B cell (primary cell): ENCODE results near the gene LRSAM1. TPM values are rescaled to one million over a fixed set of nuclear protein-coding genes. Genes with fewer than 3 reads are reported as not detected.

Experiments
- ATAC-seq: fragments of 200-7000 bp; cut with Tn5 transposase; one replicate; pipeline ENCODE4 v1.10.0; 2021; ENCODE audit warnings: low read depth, mild to moderate bottlenecking, moderate number of reproducible peaks, moderate library complexity
- CTCF ChIA-PET: fragments of 350-600 bp; sonication (Branson Sonifier 250); formaldehyde crosslinking; loops from one replicate; lab custom pipeline; 2021; ENCODE audit warnings: antibody characterized with exemption, inconsistent platforms; lab: Charles Lee
- POLR2A ChIA-PET: fragments of 350-600 bp; sonication (Branson Sonifier 250); formaldehyde crosslinking; loops from one replicate; lab custom pipeline; 2021; ENCODE audit warnings: antibody characterized with exemption; lab: Charles Lee
- DNase-seq: peaks from one replicate; pipeline ENCODE4 v3.0.0; 2013
- H2AFZ ChIP-seq: 2 replicates; pipeline ENCODE4 v1.6.1; 2012; ENCODE audit warnings: mild to moderate bottlenecking, low read depth, low read length; ENCODE audit not compliant: insufficient read depth, poor library complexity, severe bottlenecking
- H3K27ac ChIP-seq, 2 donors: 1 replicate in 1 of 2; 2 replicates in 1 of 2; pipeline ENCODE4 v1.5.1; 2012 to 2013; ENCODE audit warnings: low read length in 2 of 2, mild to moderate bottlenecking in 2 of 2, moderate library complexity in 1 of 2
- H3K27me3 ChIP-seq, 4 experiments: fragments of 200-600 bp in 1 of 4; sonication (generic) in 1 of 4; replicated peaks in 1 of 4; 1 replicate in 2 of 4; 2 replicates in 2 of 4; pipeline versions ENCODE4 v1.6.1 to v1.7.0; 2013 to 2016; ENCODE audit warnings: low read length in 3 of 4, mild to moderate bottlenecking in 2 of 4, mixed read lengths in 1 of 4, moderate library complexity in 1 of 4; ENCODE audit not compliant: insufficient read depth in 4 of 4, control insufficient read depth in 3 of 4; ENCODE audit errors: control extremely low read depth in 1 of 4
- H3K36me3 ChIP-seq, 2 experiments: replicated peaks in 1 of 2; 1 replicate in 1 of 2; 2 replicates in 1 of 2; pipeline versions ENCODE4 v1.6.1 to v1.7.1; 2013; ENCODE audit warnings: low read length in 1 of 2; ENCODE audit not compliant: insufficient read depth in 2 of 2, control insufficient read depth in 1 of 2; ENCODE audit errors: control extremely low read depth in 1 of 2, extremely low read depth in 1 of 2
- H3K4me1 ChIP-seq, 2 donors: fragments of 200-600 bp in 1 of 2; sonication (generic) in 1 of 2; 1 replicate in 1 of 2; 2 replicates in 1 of 2; pipeline versions ENCODE4 v1.5.1 to v1.6.1; 2013 to 2017; ENCODE audit warnings: low read length in 2 of 2; ENCODE audit not compliant: control insufficient read depth in 2 of 2, insufficient read depth in 2 of 2
- H3K4me2 ChIP-seq: replicated peaks from 2 replicates; pipeline ENCODE3; 2012; ENCODE audit warnings: mild to moderate bottlenecking, low read depth, low read length; ENCODE audit not compliant: poor library complexity, severe bottlenecking
- H3K4me3 ChIP-seq, 5 experiments: fragments of 200-600 bp in 1 of 5; sonication (generic) in 1 of 5; 1 replicate in 3 of 5; 2 replicates in 2 of 5; pipeline versions ENCODE4 v1.5.1 to v1.7.0; 2011 to 2016; ENCODE audit warnings: low read length in 4 of 5, mild to moderate bottlenecking in 4 of 5, low read depth in 2 of 5, control low read depth in 1 of 5, moderate library complexity in 1 of 5; ENCODE audit not compliant: insufficient read depth in 1 of 5; ENCODE audit errors: control extremely low read depth in 1 of 5, extremely low read depth in 1 of 5
- H3K79me2 ChIP-seq: fragments of 200-600 bp; sonication (generic); one replicate; pipeline ENCODE4 v1.6.0; 2016; ENCODE audit warnings: low read length; ENCODE audit not compliant: control insufficient read depth, insufficient read depth
- H3K9ac ChIP-seq: fragments of 200-600 bp; sonication (generic); 2 replicates; pipeline ENCODE4 v1.6.1; 2017; ENCODE audit warnings: mild to moderate bottlenecking, low read length, moderate library complexity
- H3K9me3 ChIP-seq, 3 donors: one replicate each; pipeline versions ENCODE4 v1.6.1 to v1.7.1; 2013; ENCODE audit warnings: low read length in 2 of 3; ENCODE audit not compliant: control insufficient read depth in 2 of 3, insufficient read depth in 1 of 3; ENCODE audit errors: control extremely low read depth in 1 of 3
- H4K20me1 ChIP-seq: 2 replicates; pipeline ENCODE4 v1.6.0; 2012; ENCODE audit warnings: mild to moderate bottlenecking, low read length; ENCODE audit not compliant: insufficient read depth, control insufficient read depth, poor library complexity, severe bottlenecking
- H3K27ac Mint-ChIP-seq: one replicate; pipeline ENCODE4 v1.8.0; 2021; ENCODE audit warnings: mixed read lengths
- H3K27me3 Mint-ChIP-seq: one replicate; pipeline ENCODE4 v1.8.0; 2021; ENCODE audit warnings: mixed read lengths
- H3K4me1 Mint-ChIP-seq: one replicate; pipeline ENCODE4 v1.8.0; 2021; ENCODE audit warnings: mixed read lengths
- H3K4me3 Mint-ChIP-seq: one replicate; pipeline ENCODE4 v1.8.0; 2021; ENCODE audit warnings: mixed read lengths
- H3K9me3 Mint-ChIP-seq: one replicate; pipeline ENCODE4 v1.8.0; 2022; ENCODE audit warnings: mixed read lengths; ENCODE audit not compliant: insufficient read depth
- CTCF ChIP-seq: fragments of 200-600 bp; IDR thresholded peaks from one replicate; pipeline ENCODE4 v1.8.0; 2022; ENCODE audit warnings: antibody characterized with exemption, mild to moderate bottlenecking
- EZH2 ChIP-seq: IDR thresholded peaks from 2 replicates; pipeline ENCODE4 v1.6.1; 2012; ENCODE audit warnings: borderline replicate concordance, low read depth, mild to moderate bottlenecking, moderate library complexity, low read length; ENCODE audit not compliant: insufficient read depth, poor library complexity, severe bottlenecking
- WGBS: methylation state at CpG from one replicate; pipeline ENCODE4 v1.1.5; 2013; ENCODE audit warnings: missing lambda C conversion rate; ENCODE audit not compliant: insufficient coverage; 5-methylcytosine and 5-hydroxymethylcytosine counted together
- intact Hi-C: fragments of 100-400 bp; cut with micrococcal nuclease; formaldehyde crosslinking; loops from one replicate; pipeline ENCODE4 v1.10.0; 2022
- polyA plus RNA-seq: library from polyadenylated mRNA; depleted of rRNA; stranded (reverse); fragments of >200 nt; gene quantifications from 2 replicates; pipeline ENCODE4 v1.2.3, GENCODE V29; 2012
- total RNA-seq, 2 donors: library from RNA; stranded (reverse); fragments of 120-200 nt in 1 of 2; gene quantifications; 1 replicate in 1 of 2; 2 replicates in 1 of 2; pipeline versions ENCODE4 v1.2.3 to v1.2.4, GENCODE V29; 2013 to 2022

The LRSAM1 gene
- total and polyA plus RNA-seq, 2 donors (not counting 1 experiment from before 2014, with no cell fraction given): 30.6 to 39.8 TPM

- DNase-seq (no peak), ATAC-seq (no peak)
- Histone ChIP-seq H4K20me1 (no peaks in the 10 kb centered on the region), H3K4me2 (no peak overlapping the region), H3K79me2 (no peaks in the 10 kb centered on the region), H3K27ac (no peak overlapping the region), H2AFZ (no peak overlapping the region), H3K4me1 (no peaks in the 10 kb centered on the region), H3K36me3 (no peaks in the 10 kb centered on the region), H3K9me3 (peaks cover 0 to 4% (median 0%) of the 10 kb centered on the region in 3 donors), H3K4me3 (no peak overlapping the region), H3K27me3 (no peaks in the 10 kb centered on the region), H3K9ac (no peak overlapping the region)
- Mint-ChIP-seq H3K27ac (no peak overlapping the region), H3K4me1 (no peaks in the 10 kb centered on the region), H3K9me3 (no peaks in the 10 kb centered on the region), H3K27me3 (no peaks in the 10 kb centered on the region), H3K4me3 (no peak overlapping the region)
- TF ChIP-seq CTCF: no peak
- TF ChIP-seq EZH2: no peak
- ChIA-PET CTCF (interaction anchor here (0.6 to 1.3 kb wide), 2 partner anchors 53 to 594 kb away, joined by 3 read pairs; no protein-coding TSS in a partner anchor), POLR2A (no interaction called here)
- 100% methylated on average over 2 of the region's 4 CpGs for WGBS
- intact Hi-C loops: no loop called here
These were observed 83.1 kb downstream of the LRSAM1 start for GRCh38 chr9:127534250-127534906.

GRCh38 chr9:127534931-127535330 lies 83.6 kb downstream of the LRSAM1 start:
- Mint-ChIP-seq H3K27ac (no peak overlapping the region), H3K9me3 (no peaks in the 10 kb centered on the region), H3K4me3 (no peak overlapping the region), H3K27me3 (no peaks in the 10 kb centered on the region), H3K4me1 (no peaks in the 10 kb centered on the region)
- CTCF ChIA-PET: no interaction called here
- POLR2A ChIA-PET: no interaction called here
- Histone ChIP-seq H3K4me3 (no peak overlapping the region), H3K27ac (no peak overlapping the region), H3K4me1 (no peaks in the 10 kb centered on the region), H3K36me3 (no peaks in the 10 kb centered on the region), H4K20me1 (no peaks in the 10 kb centered on the region), H2AFZ (no peak overlapping the region), H3K4me2 (no peak overlapping the region), H3K9me3 (peaks cover 0 to 4% (median 0%) of the 10 kb centered on the region in 3 donors), H3K27me3 (no peaks in the 10 kb centered on the region), H3K9ac (no peak overlapping the region), H3K79me2 (no peaks in the 10 kb centered on the region)
- WGBS: 87% methylated on average over 12 of the region's 12 CpGs
- intact Hi-C loops: no loop called here
- no peak for DNase-seq
- ATAC-seq: no peak
- TF ChIP-seq CTCF: no peak
- no peak for TF ChIP-seq EZH2
